NCI-H2107 treated with DMSO at 0.1 percent for 48 hours (cell line): ENCODE results near the gene TUBA1B.
"Not testable (repeated sequence)": the region's sequence is repeated elsewhere in the genome, so short reads cannot be mapped to it uniquely, and the experiment has no call there.

Experiments used
- DNase-seq: peaks from one replicate; lab custom pipeline; 2025; ENCODE audit not compliant: unreplicated experiment; lab: John Stamatoyannopoulos, UW

Gene TUBA1B

GRCh38 chr12:49127971-49128370, 3.2 kb downstream of the TUBA1B start:
- not testable (repeated sequence) for DNase-seq

GRCh38 chr12:49126852-49127763, 4.1 kb downstream of the TUBA1B start:
- DNase-seq = no peak

GRCh38 chr12:49121047-49121696, 10.0 kb downstream of the TUBA1B start:
- DNase-seq = peak; percentile 39

GRCh38 chr12:49111206-49111605, 20.0 kb downstream of the TUBA1B start:
- DNase-seq = no peak

- DNase-seq = peak; percentile 99
These were observed 20.6 kb downstream of the TUBA1B start, which contains the start of gene LMBR1L for GRCh38 chr12:49110464-49111155. Gene LMBR1L (minus strand): TSS chr12:49110847. CDS start chr12:49110555, 292 bp downstream.

GRCh38 chr12:49109641-49110463, 21.3 kb downstream of the TUBA1B start:
- no peak for DNase-seq

- DNase-seq = no peak
These were observed 22.2 kb downstream of the TUBA1B start for GRCh38 chr12:49108958-49109404.

GRCh38 chr12:49105504-49106084, 25.6 kb downstream of the TUBA1B start:
- DNase-seq = no peak

GRCh38 chr12:49104822-49105221, 26.4 kb downstream of the TUBA1B start:
- no peak for DNase-seq

- no peak for DNase-seq
These were observed 30.8 kb downstream of the TUBA1B start for GRCh38 chr12:49100380-49100779.

- DNase-seq = no peak
These were observed 32.5 kb downstream of the TUBA1B start for GRCh38 chr12:49098703-49099102.

- no peak for DNase-seq
These were observed 33.2 kb downstream of the TUBA1B start for GRCh38 chr12:49098035-49098451.

- no peak for DNase-seq
These were observed 33.8 kb downstream of the TUBA1B start for GRCh38 chr12:49097381-49097780.

- DNase-seq = no peak
These were observed 36.2 kb downstream of the TUBA1B start for GRCh38 chr12:49094975-49095365.

GRCh38 chr12:49094160-49094974, 36.8 kb downstream of the TUBA1B start, which contains the start of gene DHH:
Gene DHH (minus strand): TSS chr12:49094801. CDS start chr12:49094512, 289 bp downstream.
- DNase-seq = peak; percentile 54

- no peak for DNase-seq
These were observed 37.4 kb downstream of the TUBA1B start for GRCh38 chr12:49093792-49094159.

GRCh38 chr12:49092816-49093406, 38.3 kb downstream of the TUBA1B start:
- DNase-seq = no peak

- DNase-seq = peak; percentile 37
These were observed 38.9 kb downstream of the TUBA1B start for GRCh38 chr12:49092086-49092815.

GRCh38 chr12:49091836-49092085, 39.4 kb downstream of the TUBA1B start:
- no peak for DNase-seq
